ENCODE results near the gene CLCN6.

The CLCN6 gene

GRCh38 chr1:11880911-11881748 is 75.1 kb downstream of the CLCN6 start:
- FAIRE-seq: no peak

DNA sequence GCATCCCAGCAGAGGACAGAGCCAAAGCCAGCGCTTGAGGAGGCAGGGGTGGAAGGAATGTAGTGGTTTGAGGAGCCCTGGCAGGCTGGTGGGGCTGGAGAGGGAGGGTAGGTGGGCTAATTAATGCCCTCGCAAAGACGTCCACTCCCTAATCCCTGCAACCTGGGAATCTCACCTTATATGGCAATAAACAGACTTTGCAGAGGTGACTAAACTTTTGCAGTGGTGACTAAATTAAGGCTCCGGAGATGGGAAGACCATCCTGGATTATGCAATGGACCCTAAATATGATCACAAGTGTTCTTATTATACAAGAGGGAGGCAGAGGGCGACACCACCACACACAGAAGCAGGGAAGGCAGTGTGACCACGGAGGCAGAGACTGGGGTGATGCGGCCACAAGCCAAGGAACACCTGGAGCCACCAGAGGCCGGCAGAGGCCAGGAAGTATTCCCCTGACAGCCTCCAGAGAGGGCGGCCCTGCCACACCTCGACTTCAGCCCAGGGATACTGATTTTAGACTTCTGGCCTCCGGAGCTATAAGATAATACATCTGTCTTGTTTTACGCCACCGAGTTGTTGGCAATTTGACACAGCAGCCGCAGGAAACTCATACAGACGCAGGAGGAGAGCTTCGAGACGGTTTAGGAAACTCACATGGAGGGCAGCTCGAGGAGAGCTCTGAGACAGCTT is 75.9 kb downstream of the CLCN6 start:
- FAIRE-seq: no peak

GRCh38 chr1:11882814-11883538 is 77.0 kb downstream of the CLCN6 start:
- no peak for FAIRE-seq

GRCh38 chr1:11885916-11886315 is 79.9 kb downstream of the CLCN6 start:
- no peak for FAIRE-seq

GRCh38 chr1:11886986-11887665 is 81.1 kb downstream of the CLCN6 start:
- FAIRE-seq: no peak

- FAIRE-seq: no peak
Measured at GRCh38 chr1:11887666-11888007, 81.6 kb downstream of the CLCN6 start.

GRCh38 chr1:11888206-11888876 is 82.3 kb downstream of the CLCN6 start:
- FAIRE-seq: no peak

GRCh38 chr1:11888877-11889208 is 82.9 kb downstream of the CLCN6 start:
- FAIRE-seq: no peak

DNA sequence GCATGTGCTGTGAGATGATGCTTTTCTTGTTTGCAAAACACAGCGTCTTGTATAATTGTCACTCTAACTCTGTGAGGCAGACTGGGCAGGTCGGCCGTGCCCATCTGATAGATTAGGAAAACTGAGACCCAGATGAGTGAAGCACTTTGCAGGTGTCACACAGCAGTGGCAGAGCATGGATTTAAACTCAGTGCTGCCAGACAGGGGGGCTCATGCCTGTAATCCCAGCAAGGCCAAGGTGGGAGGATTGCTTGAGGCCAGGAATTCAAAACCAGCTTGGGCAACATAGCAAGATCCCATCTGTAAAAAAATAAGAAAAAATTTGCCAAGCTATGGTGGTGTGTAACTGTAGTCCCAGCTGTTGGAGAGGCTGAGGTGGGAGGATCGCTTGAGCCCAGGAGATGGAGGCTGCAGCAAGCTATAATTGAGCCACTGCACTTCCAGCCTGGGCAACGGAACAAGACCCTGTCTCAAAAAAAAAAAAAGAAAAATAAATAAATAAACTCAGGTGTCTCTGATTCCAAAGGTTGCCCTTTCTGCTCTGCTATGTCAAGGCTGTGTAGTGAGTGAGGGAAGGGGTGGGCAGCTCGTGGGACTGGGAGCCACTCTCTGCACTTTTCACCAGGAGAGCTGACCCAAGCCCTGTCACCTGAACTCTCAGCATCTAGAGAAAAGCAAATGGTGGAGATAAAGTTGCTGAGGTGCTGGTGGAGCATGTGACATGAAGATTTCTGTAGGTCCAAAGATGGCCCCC is 85.6 kb downstream of the CLCN6 start:
- no peak for FAIRE-seq
